ENCODE data around the gene A2M.

Gene A2M

DNA sequence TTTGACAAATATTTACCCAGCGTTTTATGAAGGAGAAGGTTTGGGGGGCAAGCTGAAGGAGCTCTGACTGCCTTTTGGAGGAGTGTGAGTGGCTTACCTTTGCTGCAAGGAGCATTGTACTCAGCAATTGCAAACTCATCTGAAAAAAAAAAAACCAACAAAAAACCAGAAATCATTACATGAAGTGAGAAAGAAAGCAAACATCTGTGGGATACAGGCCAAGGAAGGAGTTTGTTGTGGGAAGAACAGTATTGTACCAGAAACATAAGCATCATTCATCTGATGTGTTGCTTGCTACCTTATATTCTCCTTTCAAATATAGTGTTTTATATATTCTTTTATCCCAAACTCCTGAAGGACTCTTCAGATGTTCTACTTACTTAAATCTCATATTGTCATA is 47.6 kb downstream of the A2M start:
- TF ChIP-seq, protein P1, sequence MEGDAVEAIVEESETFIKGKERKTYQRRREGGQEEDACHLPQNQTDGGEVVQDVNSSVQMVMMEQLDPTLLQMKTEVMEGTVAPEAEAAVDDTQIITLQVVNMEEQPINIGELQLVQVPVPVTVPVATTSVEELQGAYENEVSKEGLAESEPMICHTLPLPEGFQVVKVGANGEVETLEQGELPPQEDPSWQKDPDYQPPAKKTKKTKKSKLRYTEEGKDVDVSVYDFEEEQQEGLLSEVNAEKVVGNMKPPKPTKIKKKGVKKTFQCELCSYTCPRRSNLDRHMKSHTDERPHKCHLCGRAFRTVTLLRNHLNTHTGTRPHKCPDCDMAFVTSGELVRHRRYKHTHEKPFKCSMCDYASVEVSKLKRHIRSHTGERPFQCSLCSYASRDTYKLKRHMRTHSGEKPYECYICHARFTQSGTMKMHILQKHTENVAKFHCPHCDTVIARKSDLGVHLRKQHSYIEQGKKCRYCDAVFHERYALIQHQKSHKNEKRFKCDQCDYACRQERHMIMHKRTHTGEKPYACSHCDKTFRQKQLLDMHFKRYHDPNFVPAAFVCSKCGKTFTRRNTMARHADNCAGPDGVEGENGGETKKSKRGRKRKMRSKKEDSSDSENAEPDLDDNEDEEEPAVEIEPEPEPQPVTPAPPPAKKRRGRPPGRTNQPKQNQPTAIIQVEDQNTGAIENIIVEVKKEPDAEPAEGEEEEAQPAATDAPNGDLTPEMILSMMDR (IDR thresholded peaks at IDR 0.05; ENCODE audit: insufficient read depth, low read depth, low read length, missing control alignments): no peak
- no peak for DNase-seq (ENCODE audit: low read depth)
- H3K4me3 ChIP-seq (ENCODE audit: low read depth, low read length): no peak overlapping the region

DNA sequence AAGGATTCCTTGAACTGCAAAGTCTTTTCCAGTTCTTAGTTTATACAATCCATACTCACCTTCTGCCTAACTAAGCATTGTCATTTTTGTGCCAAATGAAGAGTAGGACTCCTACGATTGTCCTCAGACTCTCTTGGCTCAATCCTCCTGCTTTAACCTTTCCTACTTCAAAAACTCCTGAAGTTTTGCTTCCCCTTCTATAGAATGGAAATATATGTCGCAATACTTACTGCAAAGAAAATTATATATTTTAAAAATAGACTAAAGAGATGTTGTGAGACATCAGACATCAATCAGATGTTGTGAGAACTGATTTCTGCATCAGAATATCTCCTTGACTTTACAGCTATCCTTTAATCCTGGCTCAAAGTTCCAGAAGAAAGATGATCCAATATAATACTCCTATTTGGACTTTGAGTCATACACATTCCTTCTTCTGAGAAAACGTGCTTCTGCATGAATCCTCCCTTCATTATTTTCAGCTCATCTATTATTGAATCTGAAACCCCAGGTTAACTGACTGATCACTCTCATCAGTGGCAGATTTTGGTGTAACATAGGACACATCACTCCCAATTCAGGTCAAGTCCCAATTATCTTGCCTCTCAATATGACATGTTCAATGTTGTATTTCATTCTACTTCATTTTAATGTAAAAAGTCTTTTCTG is 48.8 kb downstream of the A2M start:
- no peak overlapping the region for H3K4me3 ChIP-seq (ENCODE audit: low read depth, low read length)
- TF ChIP-seq, protein P1 (IDR thresholded peaks at IDR 0.05; ENCODE audit: insufficient read depth, low read depth, low read length, missing control alignments): no peak

DNA sequence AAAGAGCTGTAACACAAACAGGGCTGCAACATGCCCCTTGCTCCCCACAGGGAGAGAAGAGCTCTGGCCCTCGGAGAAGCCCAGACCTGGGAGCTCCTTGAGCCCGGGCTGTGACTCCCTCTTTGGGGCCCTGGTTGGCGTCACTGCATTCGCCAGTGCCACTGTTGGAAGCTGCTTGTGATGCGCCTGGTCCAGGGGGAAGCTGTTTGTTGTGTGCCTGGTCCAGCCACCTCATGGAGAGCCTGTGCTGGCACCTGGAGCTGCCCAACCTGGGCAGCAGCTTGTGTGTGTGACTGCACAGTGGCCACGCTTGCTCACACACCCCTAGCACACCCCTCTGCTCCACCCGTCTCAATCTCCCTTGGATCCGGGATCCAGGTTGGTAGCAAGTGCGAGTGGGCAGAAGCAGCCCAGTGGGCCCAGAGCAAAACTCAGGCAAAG is 49.5 kb downstream of the A2M start:
- TF ChIP-seq, protein P1 (IDR thresholded peaks at IDR 0.05; ENCODE audit: insufficient read depth, low read depth, low read length, missing control alignments): no peak
- H3K4me3 ChIP-seq (ENCODE audit: low read depth, low read length): no peak overlapping the region
- DNase-seq (ENCODE audit: low read depth): no peak

More for the DNA sequence above, 48.8 kb downstream of the A2M start:
- DNase-seq (ENCODE audit: low read depth): no peak

- no peak overlapping the region for H3K4me3 ChIP-seq (ENCODE audit: low read depth, low read length)
- TF ChIP-seq, protein P1 (IDR thresholded peaks at IDR 0.05; ENCODE audit: insufficient read depth, low read depth, low read length, missing control alignments): no peak
- no peak for DNase-seq (ENCODE audit: low read depth)
Observed at GRCh38 chr12:9065607-9065856, 50.2 kb downstream of the A2M start.

- peak overlapping the region; percentile 52 for H3K4me3 ChIP-seq (ENCODE audit: low read depth, low read length)
- TF ChIP-seq, protein P1 (IDR thresholded peaks at IDR 0.05; ENCODE audit: insufficient read depth, low read depth, low read length, missing control alignments): no peak
- no peak for DNase-seq (ENCODE audit: low read depth)
Observed at GRCh38 chr12:9064815-9065606, 50.7 kb downstream of the A2M start.

- peak overlapping the region; percentile 52 for H3K4me3 ChIP-seq (ENCODE audit: low read depth, low read length)
- DNase-seq (ENCODE audit: low read depth): peak; percentile 65
Observed at GRCh38 chr12:9064201-9064814, 51.4 kb downstream of the A2M start.

More at GRCh38 chr12:9064201-9064814, 51.4 kb downstream of the A2M start:
- TF ChIP-seq, protein P1 (IDR thresholded peaks at IDR 0.05; ENCODE audit: insufficient read depth, low read depth, low read length, missing control alignments): peak; percentile 34
